BJ (cell line): ENCODE data around the gene ESR1. TPM values are rescaled to one million over a fixed set of nuclear protein-coding genes. Genes with fewer than 3 reads are reported as not detected.

Experiments used
- CTCF ChIA-PET: fragments of 350-600 bp; formaldehyde crosslinking; extraction: SDS; loops from one replicate; lab custom pipeline; 2021; ENCODE audit warnings: antibody characterized with exemption, inconsistent platforms; lab: Yijun Ruan, JAX
- POLR2A ChIA-PET: fragments of 300-600 bp; sonication (Branson Sonifier 250); formaldehyde crosslinking; extraction: SDS; loops from one replicate; lab custom pipeline; 2021; ENCODE audit warnings: antibody characterized with exemption; lab: Charles Lee
- DNase-seq: peaks from one replicate; pipeline ENCODE4 v3.0.0-alpha.2; 2011; ENCODE audit warnings: low read depth
- H3K27me3 ChIP-seq: 2 replicates; pipeline ENCODE4 v1.6.0; 2011; ENCODE audit warnings: low read length; ENCODE audit not compliant: control insufficient read depth, insufficient read depth
- H3K36me3 ChIP-seq: 2 replicates; pipeline ENCODE4 v1.5.1; 2011; ENCODE audit warnings: low read length; ENCODE audit not compliant: control insufficient read depth, insufficient read depth
- H3K4me3 ChIP-seq: 2 replicates; pipeline ENCODE4 v1.5.1; 2011; ENCODE audit warnings: low read depth, mild to moderate bottlenecking, control low read depth, low read length
- CTCF ChIP-seq: IDR thresholded peaks from 2 replicates; pipeline ENCODE4 v1.5.1; 2011; ENCODE audit warnings: low read depth, mild to moderate bottlenecking, control low read depth, inconsistent platforms, low read length, moderate library complexity; ENCODE audit not compliant: insufficient read depth
- polyA plus RNA-seq: library from polyadenylated mRNA; depleted of rRNA; stranded (reverse); fragments of >200 nt; gene quantifications from 2 replicates; pipeline ENCODE4 v1.2.3, GENCODE V29; 2011

ESR1 gene
- polyA plus RNA-seq, 1 experiment: not detected

- ChIA-PET CTCF (interaction anchor here (1.3 to 4.7 kb wide), 3 partner anchors 11 to 356 kb away, joined by 3 to 42 read pairs (median 40); no protein-coding TSS in a partner anchor), POLR2A (no interaction called here)
- Histone ChIP-seq H3K4me3 (no peak overlapping the region), H3K27me3 (no peaks in the 10 kb centered on the region), H3K36me3 (peaks cover 3% of the 10 kb centered on the region)
- TF ChIP-seq CTCF: no peak
- DNase-seq: no peak
Observed at GRCh38 chr6:152122434-152122833, 315.0 kb downstream of the ESR1 start.

GRCh38 chr6:152123076-152123475 is 315.6 kb downstream of the ESR1 start:
- ChIA-PET POLR2A (no interaction called here), CTCF (interaction anchor here (0.9 to 4.7 kb wide), 5 partner anchors 12 to 356 kb away, joined by 3 to 42 read pairs (median 13); no protein-coding TSS in a partner anchor)
- TF ChIP-seq CTCF: no peak
- Histone ChIP-seq H3K4me3 (no peak overlapping the region), H3K36me3 (peaks cover 3% of the 10 kb centered on the region), H3K27me3 (no peaks in the 10 kb centered on the region)
- no peak for DNase-seq

- Histone ChIP-seq H3K4me3 (no peak overlapping the region), H3K36me3 (peaks cover 3% of the 10 kb centered on the region; the same call in 1 of the 2 replicates), H3K27me3 (no peaks in the 10 kb centered on the region)
- peak; percentile 18 for DNase-seq
- POLR2A ChIA-PET: interaction anchor here (0.7 kb wide), 1 partner anchor 10 kb away, joined by 3 read pairs; no protein-coding TSS in a partner anchor
- peak; percentile 79 for TF ChIP-seq CTCF
- CTCF ChIA-PET: interaction anchor here (0.6 to 4.7 kb wide), 27 partner anchors 9 to 684 kb away, joined by 3 to 42 read pairs (median 4); no protein-coding TSS in a partner anchor
Observed at GRCh38 chr6:152124429-152125074, 317.1 kb downstream of the ESR1 start.

- POLR2A ChIA-PET: no interaction called here
- TF ChIP-seq CTCF: no peak
- H3K4me3 ChIP-seq: no peak overlapping the region
- CTCF ChIA-PET: interaction anchor here (2.3 kb wide), 1 partner anchor 362 kb away, joined by 7 read pairs; no protein-coding TSS in a partner anchor
- no peak for DNase-seq
- H3K27me3 ChIP-seq: no peaks in the 10 kb centered on the region
- peaks cover 3% of the 10 kb centered on the region for H3K36me3 ChIP-seq
Observed at GRCh38 chr6:152127432-152128165, 320.1 kb downstream of the ESR1 start.

- H3K4me3 ChIP-seq: no peak overlapping the region; the same call in 1 of the 2 replicates
- CTCF ChIA-PET: interaction anchor here (1.0 kb wide), 1 partner anchor 364 kb away, joined by 5 read pairs; no protein-coding TSS in a partner anchor
- peaks cover 6% of the 10 kb centered on the region for H3K36me3 ChIP-seq
Observed at GRCh38 chr6:152129691-152130151, 322.2 kb downstream of the ESR1 start.

More at GRCh38 chr6:152129691-152130151, 322.2 kb downstream of the ESR1 start:
- peak; percentile 34 for DNase-seq
- no peaks in the 10 kb centered on the region for H3K27me3 ChIP-seq
- no peak for TF ChIP-seq CTCF
- POLR2A ChIA-PET: no interaction called here
